HepG2 (cell line): ENCODE measurements around the gene PPP1R13B. TPM values are rescaled to one million over a fixed set of nuclear protein-coding genes. Genes with fewer than 3 reads are reported as not detected.

Source experiments
- ATF7 ChIP-seq, 2 experiments: fragments of 450-650 bp in 1 of 2; sonication (generic) in 1 of 2; formaldehyde crosslinking in 1 of 2; IDR thresholded peaks; 2 replicates each; pipeline versions ENCODE4 v1.4.0 to v1.6.1; 2016 to 2020; ENCODE audit warnings: antibody characterized with exemption in 1 of 2, mild to moderate bottlenecking in 1 of 2, missing genetic modification reagents in 1 of 2
- BRF2 ChIP-seq: sonication (generic); formaldehyde crosslinking; IDR thresholded peaks from 2 replicates; pipeline ENCODE4 v1.8.1; 2022; ENCODE audit warnings: mild to moderate bottlenecking, missing genetic modification reagents
- CSRNP1 ChIP-seq: sonication (generic); formaldehyde crosslinking; IDR thresholded peaks from 2 replicates; pipeline ENCODE4 v1.8.1; 2023; ENCODE audit warnings: mild to moderate bottlenecking, missing genetic modification reagents
- GATAD2A ChIP-seq: IDR thresholded peaks from 2 replicates; pipeline ENCODE4 v1.6.1; 2016
- GPBP1L1 ChIP-seq: sonication (generic); formaldehyde crosslinking; IDR thresholded peaks from 2 replicates; pipeline ENCODE4 v1.5.0; 2020; ENCODE audit warnings: mild to moderate bottlenecking, missing genetic modification reagents
- MAFF ChIP-seq: IDR thresholded peaks from 2 replicates; pipeline ENCODE4 v1.6.1; 2011; ENCODE audit warnings: low read depth, low read length, improper control_type of control experiment
- MEF2D ChIP-seq: sonication (generic); formaldehyde crosslinking; IDR thresholded peaks from 2 replicates; pipeline ENCODE4 v1.5.1; 2020; ENCODE audit warnings: mild to moderate bottlenecking, missing genetic modification reagents
- RERE ChIP-seq: IDR thresholded peaks from 2 replicates; pipeline ENCODE4 v1.6.1; 2016; ENCODE audit warnings: low read depth, missing genetic modification reagents, missing compliant biosample characterization
- ZNF282 ChIP-seq: fragments of 450-650 bp; IDR thresholded peaks from 2 replicates; pipeline ENCODE4 v1.6.1; 2018; ENCODE audit not compliant: partially characterized antibody
- ZNF512B ChIP-seq: sonication (generic); formaldehyde crosslinking; IDR thresholded peaks from 2 replicates; pipeline ENCODE4 v1.5.1; 2020; ENCODE audit warnings: missing genetic modification reagents, mild to moderate bottlenecking, borderline replicate concordance
- ZSCAN5A ChIP-seq: sonication (generic); formaldehyde crosslinking; IDR thresholded peaks from 2 replicates; pipeline ENCODE4 v1.8.0; 2022; ENCODE audit warnings: mild to moderate bottlenecking, missing genetic modification reagents, borderline replicate concordance
- polyA plus RNA-seq, 8 experiments: library from polyadenylated mRNA; depleted of rRNA in 3 of 8; stranded (reverse) in 7 of 8; unstranded in 1 of 8; fragments of >200 nt; fragmentation: Illumina TruSeq in 4 of 8; extraction: Trizol in 4 of 8; gene quantifications; 2 replicates each; pipeline versions ENCODE4 v1.2.1 to v1.2.3, GENCODE V29; 2011 to 2016; ENCODE audit warnings: low read depth in 4 of 8, missing spikeins in 1 of 8, mixed read lengths in 1 of 8; ENCODE audit not compliant: insufficient read depth in 1 of 8
- total RNA-seq, 5 experiments: library from RNA; depleted of rRNA; stranded (reverse); fragments of >200 nt; fragmentation: Illumina TruSeq; extraction: Trizol; gene quantifications; 2 replicates each; pipeline ENCODE4 v1.2.3, GENCODE V29; 2016; ENCODE audit warnings: low read depth in 1 of 5

PPP1R13B gene
- total and polyA plus RNA-seq, 2 of the 13 experiments (the other 11 are each of a cell fraction or from before 2014, with no cell fraction given) = 4.6 to 9.4 TPM

GRCh38 chr14:103854822-103855733, 7.7 kb upstream of the PPP1R13B start (continued):
- no peak for TF ChIP-seq BRF2 (CRISPR knock-in tag)
- no peak for TF ChIP-seq ATF7 (IDR thresholded peaks at IDR 0.05)
- no peak for TF ChIP-seq ATF7 (CRISPR knock-in tag; IDR thresholded peaks at IDR 0.05)
- peak; percentile 30; the same call in 1 of the 2 replicates for TF ChIP-seq CSRNP1
- no peak for TF ChIP-seq ZNF512B (CRISPR knock-in tag)
- TF ChIP-seq GPBP1L1 (CRISPR knock-in tag) = no peak
- TF ChIP-seq GATAD2A (CRISPR knock-in tag) = no peak
- TF ChIP-seq MEF2D (CRISPR knock-in tag) = no peak
- no peak for TF ChIP-seq RERE
- no peak for TF ChIP-seq MAFF
- TF ChIP-seq ZNF282 = no peak
- TF ChIP-seq ZSCAN5A = no peak
